Measurements from ENCODE around the gene PRG2.
A peak's percentile ranks its signal among the peaks of the same experiment; 100 is the strongest.
"Not testable (repeated sequence)": the region's sequence is repeated elsewhere in the genome, so short reads cannot be mapped to it uniquely, and the experiment has no call there.

PRG2 gene

DNA sequence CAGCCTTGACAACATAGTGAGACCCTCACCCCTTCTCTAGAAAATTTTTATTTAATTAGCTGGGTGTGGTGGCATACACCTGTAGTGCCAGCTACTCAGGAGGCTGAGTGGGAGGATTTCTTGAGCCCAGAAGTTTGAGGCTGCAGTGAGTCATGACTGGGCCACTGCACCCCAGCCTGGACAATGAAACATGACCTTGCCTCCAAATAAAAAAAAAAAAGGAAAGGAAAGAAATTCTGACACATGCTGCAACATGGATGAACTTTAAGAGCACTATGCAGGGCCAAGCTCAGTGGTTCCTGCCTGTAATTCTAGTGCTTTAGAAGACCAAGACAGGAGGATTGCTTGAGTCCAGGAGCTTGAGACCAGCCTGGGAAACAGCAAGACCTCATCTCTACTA, 27.7 kb upstream of the PRG2 start:
- DNase-seq, result no peak

DNA sequence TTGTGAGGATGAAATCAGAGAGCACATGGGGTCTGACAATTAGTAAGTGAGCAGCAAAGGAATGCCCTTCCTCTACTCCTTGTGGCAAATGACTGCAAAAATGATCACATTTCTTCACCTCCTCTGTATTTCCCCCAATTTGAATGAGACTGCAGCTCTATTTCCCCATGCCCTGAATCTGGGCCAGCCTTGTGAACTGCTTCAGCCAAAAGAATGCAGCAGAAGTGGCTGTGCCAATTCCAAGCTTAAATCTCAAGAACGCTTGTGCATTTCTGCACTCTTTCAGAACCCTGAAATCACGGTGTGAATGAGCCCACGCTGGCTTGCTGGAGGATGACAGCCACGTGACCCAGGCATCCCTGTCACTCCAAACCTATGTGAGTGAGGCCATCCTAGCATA, 26.6 kb upstream of the PRG2 start:
- DNase-seq, result no peak

DNA sequence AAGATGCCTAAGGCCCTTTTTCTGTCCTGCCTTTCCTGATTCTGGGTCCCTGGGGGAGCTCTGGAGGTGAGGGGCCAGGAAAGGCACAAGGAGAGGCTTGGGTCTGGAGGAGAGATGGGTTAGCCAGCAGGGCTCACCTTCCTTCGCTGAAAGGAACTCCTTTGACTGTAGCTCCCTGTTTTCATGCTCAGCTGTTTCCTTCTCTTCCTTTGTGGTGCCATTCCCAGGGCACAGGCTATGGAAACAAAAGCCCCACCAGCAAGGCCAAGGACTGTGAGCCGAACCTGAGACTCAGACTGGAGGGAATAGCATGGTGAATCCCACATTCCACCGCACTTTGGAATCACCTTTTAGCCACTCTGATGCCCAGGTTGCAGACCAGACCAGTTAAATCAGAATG, 26.0 kb upstream of the PRG2 start:
- DNase-seq, result no peak

DNA sequence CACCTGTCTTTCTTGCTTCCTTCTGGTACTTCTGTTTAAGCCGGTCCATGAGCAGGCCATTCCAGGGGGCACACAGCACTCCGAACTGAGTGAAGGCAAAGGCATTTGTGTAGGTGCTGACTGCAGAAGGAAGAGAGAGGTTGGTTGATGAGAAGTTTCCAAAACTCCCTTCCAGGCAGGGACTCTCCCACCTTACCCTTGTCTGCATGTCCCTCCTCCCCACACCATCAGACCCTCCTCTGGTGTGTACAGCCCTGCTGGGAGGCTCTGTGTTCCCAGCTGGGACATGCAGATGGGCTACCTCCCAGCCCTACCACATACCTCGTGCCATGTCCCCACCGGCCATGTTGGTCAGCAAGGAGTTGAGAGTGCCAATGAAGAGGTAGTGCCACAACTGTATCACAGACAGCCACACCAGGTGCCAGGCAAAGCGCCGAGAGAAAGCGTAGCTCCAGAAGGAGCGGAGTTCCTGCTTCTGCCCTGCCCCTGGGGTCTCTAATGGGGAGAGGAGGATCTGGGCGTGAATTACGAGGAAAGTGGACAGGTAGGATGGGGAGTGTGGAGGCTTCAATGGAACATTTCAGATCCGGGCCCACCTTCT, 24.3 kb upstream of the PRG2 start:
- DNase-seq, result no peak

DNA sequence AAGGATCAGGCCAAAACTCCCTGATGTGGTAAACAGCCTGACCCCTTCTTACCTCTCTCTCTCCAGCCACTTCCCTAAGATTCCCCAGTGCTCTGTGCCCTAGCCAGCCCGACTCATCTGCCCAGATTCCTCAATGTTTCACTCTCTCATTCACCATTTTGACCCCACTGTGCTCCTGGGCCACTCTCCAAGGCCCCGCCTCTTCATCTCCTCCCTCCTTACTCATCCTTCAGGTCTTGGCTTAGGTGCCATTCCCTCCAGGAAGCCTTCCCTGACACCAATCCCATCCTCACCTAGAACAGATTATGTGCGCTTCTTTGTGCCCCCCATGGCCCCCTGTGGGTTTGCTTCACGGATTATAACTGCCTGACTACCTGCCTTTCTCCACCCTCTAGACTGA, 23.2 kb upstream of the PRG2 start:
- DNase-seq, result no peak

DNA sequence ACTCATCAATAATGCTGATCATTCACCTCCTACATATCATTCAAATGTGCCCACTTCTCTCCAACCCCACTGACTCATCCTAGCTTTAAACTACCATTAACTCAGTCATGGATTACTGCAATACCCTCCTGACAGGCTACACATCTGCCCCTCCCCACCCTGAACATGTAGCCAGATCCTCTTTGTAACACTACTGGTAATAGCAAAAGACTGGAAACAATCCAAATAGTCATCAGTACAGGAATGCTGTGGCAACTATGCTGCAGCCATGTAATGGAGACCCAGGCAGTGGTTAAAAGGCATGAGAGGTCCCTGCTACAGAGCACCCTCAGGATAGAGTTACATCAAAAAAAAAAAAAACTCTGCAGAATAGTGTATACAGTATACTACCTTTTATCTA, 19.8 kb upstream of the PRG2 start:
- DNase-seq, result no peak

DNA sequence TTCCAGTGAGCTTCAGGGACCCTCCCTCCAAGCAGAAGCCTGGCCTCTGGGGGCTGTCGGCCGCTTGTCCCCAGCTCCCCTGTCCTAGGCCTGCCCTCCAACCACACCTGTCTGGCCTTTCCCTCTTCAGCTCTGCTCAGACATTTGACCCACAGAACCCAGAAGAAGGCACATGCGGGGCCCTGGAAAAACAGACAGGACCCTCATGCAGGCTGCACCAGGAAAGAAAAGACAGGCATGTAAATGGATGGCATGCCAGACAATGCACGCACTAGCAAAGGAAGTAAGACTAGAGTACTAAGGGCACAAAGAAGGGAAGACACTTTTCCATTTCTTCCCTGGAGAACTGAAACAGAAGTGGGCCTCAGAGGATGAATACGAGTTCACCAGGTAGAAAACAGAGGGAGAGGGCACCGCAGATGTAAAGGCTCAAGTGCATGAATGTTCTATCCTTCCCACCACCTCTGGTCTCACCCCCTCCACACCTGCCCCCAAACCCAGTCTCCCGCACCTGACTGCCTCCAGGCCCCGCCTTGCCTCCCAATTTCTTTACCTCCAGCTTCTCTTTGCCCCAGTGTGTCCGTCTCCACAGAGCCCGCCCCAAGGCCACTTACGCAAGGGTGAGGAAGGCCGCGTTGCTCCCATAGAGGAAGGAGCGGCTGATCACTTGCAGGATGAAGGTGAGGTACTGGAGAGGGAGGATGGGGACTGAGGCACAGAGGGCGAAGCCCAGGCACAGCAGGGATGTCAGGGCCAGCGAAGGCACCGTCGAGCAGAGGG, 19.1 kb upstream of the PRG2 start:
- DNase-seq, result no peak

DNA sequence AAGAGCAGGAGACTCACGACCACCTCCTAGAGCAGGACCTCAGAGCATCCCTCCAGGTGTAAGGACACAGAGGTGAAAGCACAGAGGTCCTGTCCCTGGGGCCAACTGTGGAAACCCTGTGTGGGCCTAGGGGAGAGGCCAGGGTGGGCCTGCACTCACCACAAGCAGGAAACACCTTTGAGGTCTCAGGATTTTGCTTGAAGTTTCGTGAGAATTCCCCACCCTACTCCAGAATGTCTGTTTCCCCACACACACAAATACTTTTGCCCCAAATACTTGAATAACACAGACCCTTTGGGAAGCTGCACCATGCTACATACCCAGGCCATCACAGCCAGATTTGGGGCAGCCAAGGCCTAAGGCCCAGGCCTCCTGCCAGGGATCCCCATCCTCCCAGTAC, 18.3 kb upstream of the PRG2 start:
- no peak for DNase-seq

DNA sequence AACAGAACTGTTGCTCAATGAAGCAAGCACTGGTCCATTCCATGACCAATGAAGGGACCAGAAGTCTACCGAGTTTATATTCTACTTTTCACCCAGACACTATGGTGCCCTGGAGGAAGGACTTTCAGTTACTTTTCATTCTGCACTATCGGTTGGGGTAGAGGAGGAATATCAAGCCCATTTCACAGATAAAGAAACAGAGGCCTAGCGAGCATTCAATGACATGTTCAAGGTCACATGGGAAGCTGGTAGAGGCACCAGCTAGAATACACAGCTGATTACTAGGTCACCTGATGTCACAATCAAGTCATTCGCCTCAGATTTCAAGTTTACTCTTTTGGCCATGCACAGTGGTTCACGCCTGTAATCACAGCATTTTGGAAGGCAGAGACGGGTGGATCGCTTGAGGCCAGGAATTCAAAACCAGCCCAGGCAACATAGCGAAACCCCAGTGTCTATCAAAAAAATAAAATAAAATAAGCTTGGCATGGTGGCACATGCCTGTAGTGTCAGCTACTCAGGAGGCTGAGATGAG, 17.6 kb upstream of the PRG2 start:
- no peak for DNase-seq

DNA sequence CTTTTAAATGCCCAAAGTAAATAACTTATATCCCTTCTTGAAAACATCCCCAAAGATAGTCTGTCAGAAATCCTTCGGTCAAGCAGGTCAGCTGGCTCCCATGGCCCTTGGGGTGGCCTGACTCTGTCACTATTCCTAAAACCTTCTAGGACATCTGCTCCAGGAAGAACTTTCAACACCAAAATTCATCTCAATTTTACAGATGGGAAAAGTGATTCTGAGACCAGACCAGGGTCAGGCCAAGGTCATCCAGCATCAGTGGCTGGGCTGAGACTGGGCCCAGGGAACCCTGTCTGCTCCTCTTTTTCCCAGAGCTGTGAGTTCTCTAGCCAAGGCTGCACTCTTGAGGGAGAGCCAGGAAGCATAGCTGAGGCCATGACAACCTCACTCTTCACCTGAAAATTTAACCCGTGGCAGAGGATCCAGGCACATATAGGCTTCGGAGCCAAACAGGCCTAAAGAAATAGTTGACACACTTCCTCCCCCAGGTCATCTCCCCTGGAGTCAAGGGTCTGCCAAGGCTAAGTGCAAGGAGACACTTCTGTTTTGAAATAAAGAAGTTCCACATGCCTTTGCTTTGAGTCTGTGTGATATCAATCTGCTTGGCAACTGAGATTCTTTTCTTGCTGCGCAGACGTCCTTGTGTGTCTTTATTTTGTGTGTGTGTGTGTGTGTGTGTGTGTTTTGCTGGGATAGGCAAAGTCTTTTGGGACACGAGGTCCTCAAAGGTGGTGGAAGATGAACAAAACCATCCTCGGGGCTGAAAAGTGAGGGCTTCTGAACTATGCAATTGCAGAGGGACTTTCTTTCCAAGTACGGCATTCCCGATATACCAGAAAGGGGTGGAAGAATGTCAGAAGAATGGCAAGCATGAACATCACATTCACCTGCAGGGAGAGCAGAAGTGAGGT, 16.8 kb upstream of the PRG2 start:
- no peak for DNase-seq

DNA sequence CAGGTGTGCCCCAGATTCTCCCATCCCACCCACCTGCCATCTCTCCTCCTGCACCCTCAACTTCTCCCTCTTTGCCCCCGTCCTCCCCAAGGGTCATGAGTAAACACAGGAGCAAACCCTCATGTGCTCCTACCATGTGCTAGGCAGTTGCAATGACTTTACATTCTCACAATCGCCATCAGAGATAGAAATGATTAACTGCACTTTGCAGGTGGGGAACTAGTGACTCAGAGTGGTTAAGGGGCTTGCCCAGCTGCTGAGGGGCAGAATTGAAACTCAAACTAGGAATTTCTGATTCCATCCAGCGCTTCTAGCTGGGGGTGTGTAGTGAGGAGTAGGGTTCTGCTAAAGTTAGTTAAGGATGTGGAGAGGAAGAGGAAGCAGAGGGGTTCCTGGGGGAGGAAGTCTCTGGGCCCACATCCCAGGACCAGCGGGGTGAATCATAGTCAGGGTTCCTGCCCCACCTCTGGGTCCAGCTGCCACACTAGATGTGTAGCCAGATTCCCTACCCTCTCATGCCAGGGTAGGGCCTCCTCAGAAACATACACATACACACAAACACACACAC, 16.0 kb upstream of the PRG2 start:
- DNase-seq, result no peak

DNA sequence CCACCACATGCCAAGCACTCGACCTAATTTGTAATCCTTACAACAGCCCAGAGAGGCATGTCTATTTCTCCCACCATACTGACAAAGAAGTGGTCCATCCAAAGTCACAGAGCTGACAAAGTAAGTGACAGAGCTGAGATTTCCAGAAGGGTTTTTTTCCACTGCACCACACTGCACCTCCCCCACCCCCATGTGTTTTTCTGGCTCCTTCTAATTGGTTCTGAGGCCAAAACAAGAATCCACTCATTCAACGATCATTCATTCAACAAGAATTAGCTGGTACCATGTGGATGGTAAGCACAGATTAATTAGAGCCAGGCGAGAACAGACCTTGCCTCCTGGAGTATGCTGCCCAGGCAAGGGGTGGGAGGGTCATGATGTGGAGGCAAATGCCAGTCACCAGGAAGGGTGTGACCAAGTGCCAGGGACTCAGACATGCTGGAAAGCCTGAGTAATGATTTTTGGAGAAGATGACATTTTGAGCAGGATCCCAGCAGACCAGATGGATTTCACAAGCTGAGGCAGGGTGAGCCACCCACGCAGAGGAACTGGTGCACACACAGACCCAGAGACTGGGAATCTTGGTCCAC, 14.9 kb upstream of the PRG2 start:
- DNase-seq, result no peak

DNA sequence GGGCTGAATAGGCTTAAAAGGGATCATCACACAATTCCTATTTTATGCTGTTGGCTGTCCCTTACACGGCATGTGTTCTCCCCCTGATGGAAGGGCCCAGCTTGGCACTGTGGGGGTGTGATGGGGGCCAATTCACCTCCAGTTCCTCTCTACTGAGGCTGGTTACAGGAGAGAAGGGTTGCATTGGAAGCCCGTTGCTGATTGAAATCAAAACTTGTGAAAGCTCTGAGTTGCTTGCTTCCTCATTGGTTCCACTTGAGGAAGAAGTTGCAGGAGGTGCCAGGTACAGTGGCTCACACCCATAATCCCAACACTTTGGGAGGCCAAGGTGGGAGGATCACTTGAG, 13.3 kb upstream of the PRG2 start:
- DNase-seq, result no peak

DNA sequence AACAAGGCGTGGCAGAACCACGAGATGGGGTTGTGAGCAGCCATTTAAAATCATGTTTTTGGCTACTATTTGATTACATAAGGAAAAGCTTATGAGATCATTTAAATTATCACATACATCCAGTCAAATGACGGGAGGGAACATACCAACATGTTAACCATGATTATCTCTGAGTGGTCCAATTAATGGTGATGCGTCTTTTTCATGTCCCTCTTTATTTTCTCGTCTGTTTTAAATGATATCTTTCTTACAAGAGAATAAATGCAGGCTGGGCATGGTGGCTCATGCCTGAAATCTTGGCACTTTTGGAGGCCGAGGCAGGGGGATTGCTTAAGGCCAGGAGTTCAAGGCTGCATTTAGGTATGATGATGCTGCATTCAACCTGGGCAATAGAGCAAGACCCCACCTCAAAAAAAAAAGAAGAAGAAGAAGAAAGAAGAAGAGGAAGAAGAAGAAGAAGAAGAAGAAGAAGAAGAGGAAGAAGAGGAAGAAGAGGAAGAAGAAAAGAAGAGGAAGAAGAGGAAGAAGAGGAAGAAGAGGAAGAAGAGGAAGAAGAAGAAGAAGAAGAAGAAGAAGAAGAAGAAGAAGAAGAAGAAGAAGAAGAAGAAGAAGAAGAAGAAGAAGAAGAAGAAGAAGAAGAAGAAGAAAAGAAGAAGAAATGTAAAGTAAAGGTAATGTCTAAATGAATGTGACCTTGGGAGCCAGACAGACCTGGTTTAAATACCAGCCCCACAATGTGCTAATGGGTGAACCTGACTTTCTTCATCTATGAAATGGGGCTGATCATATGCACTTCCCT, 12.8 kb upstream of the PRG2 start:
- DNase-seq, result not testable (repeated sequence)

DNA sequence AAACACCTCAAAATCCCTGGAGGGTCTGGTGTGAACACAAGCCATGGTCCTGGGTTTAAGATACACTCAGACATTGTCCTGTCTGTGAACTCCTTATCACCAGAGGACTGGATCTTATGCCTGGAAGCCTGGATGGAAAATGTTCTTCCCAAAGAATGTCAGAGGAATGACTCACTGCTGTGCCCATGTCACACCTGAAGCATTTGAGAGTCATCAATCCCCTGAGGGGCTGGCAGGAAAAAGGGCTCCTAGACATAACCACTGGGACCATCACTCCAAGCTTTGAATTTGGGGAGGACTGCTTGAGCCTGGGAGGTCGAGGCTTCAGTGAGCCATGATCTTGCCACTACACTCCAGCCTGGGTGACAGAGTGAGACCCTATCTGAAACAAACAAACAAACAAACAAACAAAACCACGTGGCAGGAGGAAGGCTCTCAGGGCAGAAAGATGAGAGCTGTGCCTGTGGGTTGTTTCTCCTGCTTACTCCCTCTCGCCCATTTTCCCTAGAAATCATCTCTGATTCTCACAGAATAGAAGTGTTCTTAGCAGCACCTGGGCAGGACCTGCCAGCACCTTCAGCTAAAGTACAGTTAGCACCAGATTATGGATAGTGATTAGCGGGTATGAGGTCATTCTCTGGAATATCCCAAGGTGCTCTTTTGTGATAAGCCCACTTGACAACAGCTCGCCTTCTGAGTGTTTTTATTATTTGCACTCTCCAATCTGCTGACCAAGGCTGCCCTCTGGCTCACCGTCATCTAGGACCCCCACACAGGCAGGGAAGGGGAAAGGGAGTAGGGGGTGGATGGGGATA, 11.9 kb upstream of the PRG2 start:
- peak; percentile 21 for DNase-seq

DNA sequence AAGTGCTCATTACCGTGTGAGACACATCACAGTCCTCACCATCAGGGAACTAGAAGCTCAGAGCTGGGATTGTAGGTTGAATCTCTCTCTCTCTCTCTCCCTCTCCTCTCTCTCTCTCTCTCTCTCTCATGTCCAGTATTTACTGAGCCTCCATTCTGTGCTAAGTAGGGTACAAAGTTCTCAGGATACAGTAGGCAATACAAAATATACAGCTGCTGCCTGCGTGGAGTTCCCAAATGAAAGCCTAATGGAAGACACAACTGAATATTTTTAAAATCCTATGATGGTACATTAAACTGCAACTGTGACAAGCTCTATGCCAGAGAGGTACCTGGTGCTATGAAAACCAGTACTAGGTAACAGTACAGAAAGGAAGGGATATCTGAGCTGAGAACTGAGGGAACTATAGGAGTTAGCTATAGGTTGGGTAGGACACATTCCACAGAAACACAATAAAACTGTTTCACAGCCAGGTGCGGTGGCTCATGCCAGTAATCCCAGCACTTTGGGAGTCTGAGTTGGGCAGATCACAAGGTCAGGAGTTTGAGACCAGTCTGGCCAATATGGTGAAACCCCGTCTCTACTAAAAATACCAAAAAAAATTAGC, 9.6 kb upstream of the PRG2 start:
- DNase-seq, result no peak

DNA sequence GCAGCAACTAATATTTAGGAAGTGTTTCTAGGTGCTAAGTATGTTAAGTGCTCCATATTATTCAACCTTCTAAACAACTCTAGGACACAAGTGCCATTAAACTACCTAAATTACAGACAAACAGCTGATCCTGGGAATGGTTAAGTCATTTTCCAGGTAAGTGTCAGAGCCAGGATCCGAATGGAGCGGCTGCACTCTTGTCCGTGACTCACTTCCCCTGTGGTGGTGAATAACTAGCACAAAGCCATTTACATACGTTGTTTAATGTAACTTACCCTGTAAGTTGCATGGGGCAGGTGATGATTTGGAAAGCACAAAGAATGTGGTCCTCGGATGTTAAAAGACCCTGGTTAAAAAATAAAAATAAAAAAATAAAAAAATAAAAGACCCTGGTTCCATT, 8.8 kb upstream of the PRG2 start:
- no peak for DNase-seq

DNA sequence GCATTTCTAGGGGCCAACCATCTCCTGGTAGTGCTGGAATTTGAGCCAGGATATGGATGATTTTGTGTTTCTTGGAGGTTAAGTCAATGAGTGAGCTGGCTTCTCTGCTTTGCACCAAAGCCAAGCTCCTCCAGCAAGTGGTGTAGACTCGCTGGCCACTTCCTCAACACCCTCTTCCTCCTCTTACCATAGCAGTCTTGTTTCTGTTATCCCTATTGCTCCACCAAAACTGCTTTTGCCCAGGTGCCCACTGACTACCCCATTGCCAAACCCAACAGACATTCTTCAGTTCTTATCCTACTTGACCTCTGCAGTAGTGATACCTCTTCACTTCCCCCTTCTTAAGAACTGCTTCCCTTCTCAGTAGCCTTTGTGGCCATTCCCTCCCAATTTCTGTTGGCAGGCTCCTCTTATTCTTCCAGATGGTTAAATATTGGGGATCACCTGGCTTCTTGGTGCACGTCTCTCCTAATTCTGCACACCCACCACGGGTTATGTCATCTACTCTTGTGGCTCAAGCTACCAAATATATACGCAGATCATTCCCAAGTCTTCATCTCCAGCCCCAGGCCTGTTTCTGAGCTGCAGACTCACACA, 7.0 kb upstream of the PRG2 start:
- DNase-seq, result no peak

DNA sequence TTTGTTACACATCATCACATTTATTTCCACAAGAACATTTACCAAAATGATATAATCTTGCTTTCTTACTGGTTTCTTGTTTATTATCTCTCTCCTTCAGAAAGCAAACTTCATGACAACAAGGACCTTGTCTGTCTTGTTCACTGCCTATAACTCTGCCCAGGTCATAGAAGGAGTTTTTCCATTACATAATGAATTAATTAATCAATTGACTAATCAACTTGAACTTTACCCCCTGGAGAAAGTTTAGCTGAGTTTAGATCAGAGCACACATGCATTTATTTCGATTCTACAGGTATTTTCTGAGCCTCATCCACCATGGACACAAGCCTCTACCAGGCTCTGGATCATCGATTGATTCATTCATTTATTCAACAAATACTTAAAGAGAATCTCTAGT, 6.3 kb upstream of the PRG2 start:
- DNase-seq, result no peak

DNA sequence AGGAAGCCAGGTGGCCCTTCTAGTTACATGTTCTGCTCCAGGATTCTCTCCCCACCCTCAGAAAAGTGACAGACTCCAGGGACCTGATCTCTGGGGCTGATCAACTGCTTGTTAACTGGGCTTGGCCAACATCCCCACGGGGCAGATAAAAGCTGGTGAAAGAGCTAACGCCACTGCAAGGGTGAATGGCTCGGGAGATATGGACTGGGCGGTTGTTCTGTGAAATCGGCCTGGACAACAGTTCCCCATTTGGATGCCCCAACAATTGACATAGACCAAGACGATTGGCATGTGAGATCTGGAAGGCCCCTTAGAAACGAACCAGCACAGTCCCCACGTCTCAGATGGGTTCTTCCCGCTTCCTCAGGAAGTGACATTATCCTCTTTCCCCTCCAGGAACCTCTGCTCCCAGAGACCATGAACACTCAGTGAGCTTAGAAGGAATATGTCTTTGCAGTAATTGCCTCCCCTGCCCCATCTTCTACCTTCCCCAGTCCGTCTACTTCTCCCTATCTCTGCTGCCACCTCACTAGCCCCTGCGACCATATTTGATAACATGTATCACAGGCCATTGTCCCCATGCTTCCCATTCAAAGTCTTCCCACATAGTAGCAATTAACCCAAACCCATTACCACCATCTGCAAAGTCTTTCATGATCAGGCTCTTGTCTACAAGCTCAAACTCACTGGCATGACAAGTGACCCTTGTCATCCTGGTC, 5.6 kb upstream of the PRG2 start:
- DNase-seq, result no peak
